CD8-positive, alpha-beta memory T cell (primary cell): ENCODE results near the gene POR. TPM values are rescaled to one million over a fixed set of nuclear protein-coding genes. Genes with fewer than 3 reads are reported as not detected.
A peak's percentile ranks its signal among the peaks of the same experiment; 100 is the strongest.

Source experiments
- CTCF ChIA-PET: fragments of 350-600 bp; sonication (Branson Sonifier 250); formaldehyde crosslinking; loops from one replicate; lab custom pipeline; 2021; ENCODE audit warnings: antibody characterized with exemption; lab: Charles Lee
- POLR2A ChIA-PET: fragments of 350-600 bp; sonication (Branson Sonifier 250); formaldehyde crosslinking; loops from one replicate; lab custom pipeline; 2021; ENCODE audit warnings: antibody characterized with exemption; lab: Charles Lee
- DNase-seq, 5 donors: peaks; one replicate each; pipeline versions ENCODE4 v3.0.0 to v3.0.0-alpha.2; 2020 to 2022; ENCODE audit warnings: mixed read lengths in 1 of 5
- H3K27ac ChIP-seq: one replicate; pipeline ENCODE4 v1.7.0; 2013; ENCODE audit warnings: low read depth, mild to moderate bottlenecking, low read length, moderate library complexity
- H3K27me3 ChIP-seq: 2 replicates; pipeline ENCODE4 v1.7.0; 2013; ENCODE audit warnings: low read length, mild to moderate bottlenecking; ENCODE audit not compliant: insufficient read depth, poor library complexity, severe bottlenecking
- H3K36me3 ChIP-seq: 2 replicates; pipeline ENCODE4 v1.7.0; 2013; ENCODE audit warnings: mild to moderate bottlenecking, low read length, moderate library complexity; ENCODE audit not compliant: insufficient read depth
- H3K4me1 ChIP-seq: 2 replicates; pipeline ENCODE4 v1.7.0; 2013; ENCODE audit warnings: mild to moderate bottlenecking, low read length, moderate library complexity; ENCODE audit not compliant: insufficient read depth
- H3K4me3 ChIP-seq: 2 replicates; pipeline ENCODE4 v1.7.0; 2013; ENCODE audit warnings: mild to moderate bottlenecking, low read length
- H3K9me3 ChIP-seq: 2 replicates; pipeline ENCODE4 v1.7.0; 2013; ENCODE audit warnings: mild to moderate bottlenecking, low read length
- H3K27ac Mint-ChIP-seq, 8 donors: one replicate each; pipeline ENCODE4 v1.8.0; 2020 to 2021; ENCODE audit warnings: mixed read lengths in 8 of 8, mild to moderate bottlenecking in 6 of 8, inconsistent platforms in 3 of 8, moderate library complexity in 3 of 8
- H3K27me3 Mint-ChIP-seq, 2 donors: one replicate each; pipeline ENCODE4 v1.8.0; 2020 to 2021; ENCODE audit warnings: mixed read lengths in 2 of 2, mild to moderate bottlenecking in 1 of 2, moderate library complexity in 1 of 2
- H3K36me3 Mint-ChIP-seq, 3 donors: one replicate each; pipeline ENCODE4 v1.8.0; 2020 to 2021; ENCODE audit warnings: mixed read lengths in 3 of 3, inconsistent platforms in 1 of 3, mild to moderate bottlenecking in 1 of 3
- H3K4me1 Mint-ChIP-seq, 3 donors: one replicate each; pipeline ENCODE4 v1.8.0; 2020 to 2021; ENCODE audit warnings: mixed read lengths in 3 of 3, inconsistent platforms in 1 of 3, mild to moderate bottlenecking in 1 of 3
- H3K4me3 Mint-ChIP-seq, 7 donors: one replicate each; pipeline ENCODE4 v1.8.0; 2020 to 2021; ENCODE audit warnings: mixed read lengths in 7 of 7, mild to moderate bottlenecking in 6 of 7, moderate library complexity in 4 of 7, inconsistent platforms in 2 of 7
- H3K9me3 Mint-ChIP-seq, 5 donors: one replicate each; pipeline ENCODE4 v1.8.0; 2020 to 2022; ENCODE audit warnings: mixed read lengths in 5 of 5, mild to moderate bottlenecking in 3 of 5, moderate library complexity in 2 of 5, inconsistent platforms in 1 of 5
- polyA plus RNA-seq: library from polyadenylated mRNA; unstranded; fragments of 300-500 nt; fragmentation: Illumina TruSeq; gene quantifications from one replicate; pipeline ENCODE4 v1.2.3, GENCODE V29; 2021
- total RNA-seq, 2 experiments: library from RNA; stranded (reverse); gene quantifications; one replicate each; pipeline ENCODE4 v1.2.3, GENCODE V29; 2021

Gene POR
- total and polyA plus RNA-seq, 3 experiments from 2014 or later = 40.7 to 61.4 (median 41.6) TPM

- Mint-ChIP-seq H3K27ac (peak overlapping the region in 1 of 8 donors; percentile 13), H3K4me1 (peaks cover 1 to 13% (median 5%) of the 10 kb centered on the region in 3 donors), H3K36me3 (peaks cover 5 to 25% (median 6%) of the 10 kb centered on the region in 3 donors), H3K4me3 (no peak overlapping the region), H3K9me3 (no peaks in the 10 kb centered on the region), H3K27me3 (peaks cover 0 to 3% of the 10 kb centered on the region in 2 donors)
- no peak overlapping the region for H3K27ac ChIP-seq
- DNase-seq = no peak
- H3K36me3 ChIP-seq = no peaks in the 10 kb centered on the region
- CTCF ChIA-PET = interaction anchor here (1.3 kb wide), 1 partner anchor 92 kb away, joined by 3 read pairs; no protein-coding TSS in a partner anchor
- H3K9me3 ChIP-seq = no peaks in the 10 kb centered on the region
- POLR2A ChIA-PET = interaction anchor here (0.6 kb wide), 2 partner anchors 15 to 70 kb away, joined by 3 read pairs; no protein-coding TSS in a partner anchor
- H3K4me3 ChIP-seq = no peak overlapping the region
- H3K27me3 ChIP-seq = no peaks in the 10 kb centered on the region
- H3K4me1 ChIP-seq = no peaks in the 10 kb centered on the region
Observed at GRCh38 chr7:75938921-75939320, 24.0 kb downstream of the POR start.

GRCh38 chr7:75943864-75944263 lies 28.9 kb downstream of the POR start:
- Histone ChIP-seq H3K27me3 (no peaks in the 10 kb centered on the region), H3K36me3 (no peaks in the 10 kb centered on the region), H3K4me3 (no peak overlapping the region), H3K9me3 (no peaks in the 10 kb centered on the region), H3K4me1 (no peaks in the 10 kb centered on the region), H3K27ac (no peak overlapping the region)
- ChIA-PET CTCF (no interaction called here), POLR2A (no interaction called here)
- H3K9me3 Mint-ChIP-seq = no peaks in the 10 kb centered on the region
- H3K27me3 Mint-ChIP-seq = no peaks in the 10 kb centered on the region
- H3K36me3 Mint-ChIP-seq = peaks cover 0 to 24% (median 3%) of the 10 kb centered on the region in 3 donors
- no peak for DNase-seq
- no peak overlapping the region for H3K4me3 Mint-ChIP-seq
- no peak overlapping the region for H3K27ac Mint-ChIP-seq
- peaks cover 5 to 30% (median 13%) of the 10 kb centered on the region in 3 donors for H3K4me1 Mint-ChIP-seq

- Mint-ChIP-seq H3K4me1 (peaks cover 4 to 30% (median 12%) of the 10 kb centered on the region in 3 donors), H3K36me3 (peaks cover 0 to 23% (median 3%) of the 10 kb centered on the region in 3 donors), H3K4me3 (no peak overlapping the region), H3K27ac (peak overlapping the region in 1 of 8 donors; percentile 5), H3K27me3 (no peaks in the 10 kb centered on the region), H3K9me3 (no peaks in the 10 kb centered on the region)
- no peak overlapping the region for H3K4me3 ChIP-seq
- CTCF ChIA-PET = no interaction called here
- no peak overlapping the region for H3K27ac ChIP-seq
- no peaks in the 10 kb centered on the region for H3K4me1 ChIP-seq
- H3K27me3 ChIP-seq = no peaks in the 10 kb centered on the region
- DNase-seq = no peak
- POLR2A ChIA-PET = no interaction called here
- H3K9me3 ChIP-seq = no peaks in the 10 kb centered on the region
- no peaks in the 10 kb centered on the region for H3K36me3 ChIP-seq
Observed at GRCh38 chr7:75944507-75944906, 29.6 kb downstream of the POR start.

DNA sequence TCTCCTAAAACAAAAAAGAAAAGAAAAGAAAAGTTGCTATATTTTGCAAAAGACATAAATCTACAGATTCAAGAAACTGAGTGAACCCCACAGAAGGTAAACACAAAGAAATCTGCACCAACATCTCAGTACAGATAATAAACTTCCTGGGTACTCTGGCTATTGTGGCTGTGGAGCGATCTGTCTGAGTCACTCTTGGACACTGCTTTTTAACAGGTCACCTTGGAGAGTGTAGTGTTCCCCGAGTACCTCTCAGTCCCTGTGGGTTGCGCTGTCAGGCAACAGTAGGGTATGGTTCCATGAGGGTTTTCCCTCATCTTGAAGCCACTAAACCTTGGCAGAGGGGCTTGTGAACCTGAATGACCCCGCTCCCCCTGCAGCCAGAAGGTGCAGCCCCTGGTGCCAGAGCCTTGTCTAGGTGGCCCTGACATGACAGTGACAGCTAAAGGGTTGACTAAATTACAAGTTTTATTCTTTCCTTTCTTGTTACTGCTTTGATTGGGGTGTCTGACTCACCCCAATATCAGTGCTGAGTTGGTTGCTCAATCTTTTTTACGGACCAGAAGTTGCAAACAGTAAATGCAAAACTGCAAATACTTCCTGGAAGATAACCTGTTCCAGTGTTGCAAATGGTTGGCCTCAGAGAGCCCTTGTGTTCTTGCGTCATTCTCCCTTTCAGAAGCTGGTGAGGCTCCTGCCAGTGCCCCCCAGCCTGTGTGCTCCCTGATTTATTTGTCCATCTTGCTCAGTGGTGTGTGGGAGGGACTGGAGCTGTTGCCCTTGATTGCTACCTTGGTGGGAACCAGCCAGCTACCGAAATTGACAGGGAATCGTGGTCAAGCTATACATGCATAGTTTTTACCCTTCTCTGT lies 30.6 kb downstream of the POR start:
- Mint-ChIP-seq H3K36me3 (peaks cover 0 to 23% (median 3%) of the 10 kb centered on the region in 3 donors), H3K4me1 (peaks cover 4 to 33% (median 12%) of the 10 kb centered on the region in 3 donors), H3K9me3 (no peaks in the 10 kb centered on the region), H3K27me3 (no peaks in the 10 kb centered on the region), H3K4me3 (no peak overlapping the region), H3K27ac (peak overlapping the region in 3 of 8 donors; percentile 64 to 70 (median 68))
- H3K27ac ChIP-seq = no peak overlapping the region
- ChIA-PET CTCF (no interaction called here), POLR2A (no interaction called here)
- H3K36me3 ChIP-seq = no peaks in the 10 kb centered on the region
- H3K4me1 ChIP-seq = no peaks in the 10 kb centered on the region
- DNase-seq = no peak
- no peaks in the 10 kb centered on the region for H3K9me3 ChIP-seq
- H3K4me3 ChIP-seq = no peak overlapping the region
- H3K27me3 ChIP-seq = no peaks in the 10 kb centered on the region

DNA sequence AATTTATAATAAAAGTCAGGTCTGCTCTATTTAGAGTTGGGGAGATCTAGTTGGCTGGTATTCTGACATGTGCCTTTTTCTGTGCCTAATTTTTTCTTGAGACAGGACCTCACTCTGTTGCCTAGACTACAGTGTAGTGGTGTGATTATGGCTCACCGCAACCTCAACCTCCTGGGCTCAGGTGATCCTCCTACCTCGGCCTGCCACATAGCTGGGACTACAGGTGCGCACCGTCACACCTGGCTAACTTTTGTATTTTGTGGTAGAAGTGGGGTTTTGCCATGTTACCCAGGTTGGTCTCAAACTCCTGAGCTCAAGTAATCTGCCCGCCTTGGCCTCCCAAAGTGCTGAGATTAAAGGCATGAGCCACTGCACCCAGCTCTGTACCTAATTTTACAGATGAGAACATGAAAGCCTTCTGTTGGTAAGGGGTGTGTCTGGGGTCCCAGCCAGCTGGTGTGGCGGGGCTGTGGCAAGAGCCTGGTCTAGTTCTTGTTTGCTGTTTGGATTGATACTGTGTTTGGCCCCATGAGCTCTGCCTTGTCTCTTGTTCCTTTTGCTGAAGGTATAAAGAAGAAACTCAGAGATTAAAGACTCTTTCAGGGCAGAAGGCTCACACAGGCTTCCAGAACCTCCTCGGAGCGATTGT lies 31.4 kb downstream of the POR start:
- H3K9me3 Mint-ChIP-seq = no peaks in the 10 kb centered on the region
- H3K36me3 ChIP-seq = no peaks in the 10 kb centered on the region
- peaks cover 0 to 17% (median 3%) of the 10 kb centered on the region in 3 donors for H3K36me3 Mint-ChIP-seq
- no peaks in the 10 kb centered on the region for H3K9me3 ChIP-seq
- peak in 2 of 5 donors; percentile 19 to 29 for DNase-seq
- H3K4me3 Mint-ChIP-seq = no peak overlapping the region
- ChIA-PET CTCF (interaction anchor here (1.4 kb wide), 1 partner anchor 29 kb away, joined by 3 read pairs; no protein-coding TSS in a partner anchor), POLR2A (no interaction called here)
- H3K4me3 ChIP-seq = no peak overlapping the region
- no peaks in the 10 kb centered on the region for H3K4me1 ChIP-seq
- peaks cover 4 to 33% (median 12%) of the 10 kb centered on the region in 3 donors for H3K4me1 Mint-ChIP-seq
- H3K27ac Mint-ChIP-seq = peak overlapping the region in 3 of 8 donors; percentile 37 to 64 (median 43)
- H3K27me3 ChIP-seq = no peaks in the 10 kb centered on the region
- H3K27me3 Mint-ChIP-seq = no peaks in the 10 kb centered on the region
- H3K27ac ChIP-seq = no peak overlapping the region

- ChIA-PET CTCF (interaction anchor here (1.2 kb wide), 1 partner anchor 13 kb away, joined by 3 read pairs; no protein-coding TSS in a partner anchor), POLR2A (no interaction called here)
- Histone ChIP-seq H3K36me3 (no peaks in the 10 kb centered on the region), H3K4me3 (no peak overlapping the region), H3K27me3 (no peaks in the 10 kb centered on the region), H3K4me1 (no peaks in the 10 kb centered on the region), H3K27ac (no peak overlapping the region), H3K9me3 (no peaks in the 10 kb centered on the region)
- Mint-ChIP-seq H3K4me1 (peaks cover 4 to 33% (median 12%) of the 10 kb centered on the region in 3 donors), H3K9me3 (no peaks in the 10 kb centered on the region), H3K36me3 (peaks cover 0 to 17% (median 3%) of the 10 kb centered on the region in 3 donors), H3K27ac (no peak overlapping the region), H3K4me3 (no peak overlapping the region), H3K27me3 (no peaks in the 10 kb centered on the region)
- no peak for DNase-seq
Observed at GRCh38 chr7:75948179-75948578, 33.2 kb downstream of the POR start.

DNA sequence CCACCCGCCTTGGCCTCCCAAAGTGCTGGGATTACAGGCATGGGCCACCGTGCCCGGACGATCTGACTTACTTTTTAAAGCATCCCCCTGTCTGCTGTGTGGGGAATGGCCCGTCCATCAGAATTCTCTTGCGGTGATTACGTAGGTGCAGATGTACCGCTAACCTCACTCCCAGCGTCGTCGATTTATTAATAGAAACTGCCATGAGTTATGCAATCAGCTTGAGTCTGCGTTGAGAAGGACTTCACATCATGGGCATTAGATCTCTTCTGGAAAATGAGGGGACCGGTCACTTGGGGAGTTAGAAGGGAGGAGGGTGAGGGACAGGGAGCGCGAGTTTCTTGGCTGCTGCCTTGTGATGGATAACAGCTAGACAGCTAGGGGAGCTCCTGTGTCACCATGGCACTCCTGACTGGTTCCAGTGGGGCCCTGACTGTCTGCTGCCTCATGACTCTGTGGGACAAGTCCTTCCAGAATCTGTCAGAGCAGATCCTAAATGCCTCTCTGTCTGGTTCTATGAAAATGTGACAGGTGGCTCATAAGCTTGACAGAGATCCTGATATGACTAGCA lies 35.2 kb downstream of the POR start:
- Mint-ChIP-seq H3K4me3 (no peak overlapping the region), H3K4me1 (peaks cover 4 to 29% (median 4%) of the 10 kb centered on the region in 3 donors), H3K9me3 (no peaks in the 10 kb centered on the region), H3K27ac (no peak overlapping the region), H3K36me3 (peaks cover 0 to 29% (median 3%) of the 10 kb centered on the region in 3 donors), H3K27me3 (no peaks in the 10 kb centered on the region)
- POLR2A ChIA-PET = no interaction called here
- Histone ChIP-seq H3K4me1 (no peaks in the 10 kb centered on the region), H3K27me3 (no peaks in the 10 kb centered on the region), H3K4me3 (no peak overlapping the region), H3K27ac (no peak overlapping the region), H3K36me3 (no peaks in the 10 kb centered on the region), H3K9me3 (no peaks in the 10 kb centered on the region)
- CTCF ChIA-PET = no interaction called here
- DNase-seq = no peak
